ENCODE measurements around the gene IQSEC3.

The IQSEC3 gene

GRCh38 chr12:171743-172676, 105.4 kb downstream of the IQSEC3 start:
- Mint-ChIP-seq H3K4me3 (peak overlapping the region; percentile 26), H3K4me1 (peaks cover 93% of the 10 kb centered on the region), H3K36me3 (ENCODE audit: low read depth) (no peaks in the 10 kb centered on the region), H3K9me3 (no peaks in the 10 kb centered on the region), H3K27ac (peak overlapping the region; percentile 68), H3K27me3 (ENCODE audit: low read depth, poor library complexity) (peaks cover 20% of the 10 kb centered on the region)
- TF ChIP-seq, protein P1, sequence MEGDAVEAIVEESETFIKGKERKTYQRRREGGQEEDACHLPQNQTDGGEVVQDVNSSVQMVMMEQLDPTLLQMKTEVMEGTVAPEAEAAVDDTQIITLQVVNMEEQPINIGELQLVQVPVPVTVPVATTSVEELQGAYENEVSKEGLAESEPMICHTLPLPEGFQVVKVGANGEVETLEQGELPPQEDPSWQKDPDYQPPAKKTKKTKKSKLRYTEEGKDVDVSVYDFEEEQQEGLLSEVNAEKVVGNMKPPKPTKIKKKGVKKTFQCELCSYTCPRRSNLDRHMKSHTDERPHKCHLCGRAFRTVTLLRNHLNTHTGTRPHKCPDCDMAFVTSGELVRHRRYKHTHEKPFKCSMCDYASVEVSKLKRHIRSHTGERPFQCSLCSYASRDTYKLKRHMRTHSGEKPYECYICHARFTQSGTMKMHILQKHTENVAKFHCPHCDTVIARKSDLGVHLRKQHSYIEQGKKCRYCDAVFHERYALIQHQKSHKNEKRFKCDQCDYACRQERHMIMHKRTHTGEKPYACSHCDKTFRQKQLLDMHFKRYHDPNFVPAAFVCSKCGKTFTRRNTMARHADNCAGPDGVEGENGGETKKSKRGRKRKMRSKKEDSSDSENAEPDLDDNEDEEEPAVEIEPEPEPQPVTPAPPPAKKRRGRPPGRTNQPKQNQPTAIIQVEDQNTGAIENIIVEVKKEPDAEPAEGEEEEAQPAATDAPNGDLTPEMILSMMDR (IDR thresholded peaks at IDR 0.05), result no peak
- no peak for DNase-seq

DNA sequence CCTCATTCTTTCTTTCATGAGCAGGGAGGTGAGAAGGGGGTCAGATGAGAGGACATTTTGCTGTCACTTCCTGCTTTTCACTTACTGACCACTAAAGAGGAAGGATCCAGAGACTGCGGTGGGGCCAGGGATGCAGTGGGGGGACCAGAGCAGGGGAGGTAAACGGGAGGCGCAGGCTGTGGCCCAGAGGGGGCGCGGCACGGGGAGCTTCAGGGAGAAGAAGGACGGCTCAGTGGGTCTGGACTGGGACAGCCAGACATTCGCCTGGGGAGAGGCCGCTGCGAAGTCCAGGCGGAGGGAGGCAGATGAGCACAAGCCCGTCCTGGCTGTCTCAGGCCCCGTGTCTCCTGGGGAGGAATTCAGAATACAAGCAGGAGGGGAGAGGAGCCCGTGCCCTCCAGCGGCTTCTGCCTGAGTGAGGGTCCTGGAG, 106.2 kb downstream of the IQSEC3 start:
- Mint-ChIP-seq H3K27me3 (ENCODE audit: low read depth, poor library complexity) (peaks cover 20% of the 10 kb centered on the region), H3K27ac (peak overlapping the region; percentile 68), H3K36me3 (ENCODE audit: low read depth) (no peaks in the 10 kb centered on the region), H3K4me3 (peak overlapping the region; percentile 26), H3K9me3 (no peaks in the 10 kb centered on the region), H3K4me1 (peaks cover 88% of the 10 kb centered on the region)
- DNase-seq, result no peak
- TF ChIP-seq, protein P1 (IDR thresholded peaks at IDR 0.05), result no peak

DNA sequence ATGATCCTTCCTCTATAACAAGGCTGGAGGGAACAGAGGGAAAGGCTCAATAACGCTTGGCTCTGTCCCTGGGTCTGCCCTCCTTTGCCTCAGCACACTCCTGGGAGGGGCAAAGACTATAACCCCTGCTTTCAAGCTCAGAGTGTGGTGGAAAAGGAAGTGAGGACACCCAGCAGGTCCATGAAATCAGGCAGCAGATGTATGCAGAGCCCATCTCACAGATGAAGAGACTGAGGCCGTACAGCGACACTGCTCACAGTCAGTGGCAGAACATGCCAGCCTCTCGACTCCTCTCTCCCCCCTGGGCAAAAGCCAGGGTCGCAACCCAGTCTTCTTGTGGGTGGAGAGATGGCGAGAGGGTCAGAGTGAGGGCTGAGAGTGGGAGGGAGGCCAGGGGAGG, 107.6 kb downstream of the IQSEC3 start:
- DNase-seq, result no peak
- no peak overlapping the region for H3K4me3 Mint-ChIP-seq
- H3K9me3 Mint-ChIP-seq, result no peaks in the 10 kb centered on the region
- no peak overlapping the region for H3K27ac Mint-ChIP-seq
- peaks cover 88% of the 10 kb centered on the region for H3K4me1 Mint-ChIP-seq
- TF ChIP-seq, protein P1 (IDR thresholded peaks at IDR 0.05), result no peak
- H3K27me3 Mint-ChIP-seq (ENCODE audit: low read depth, poor library complexity), result peaks cover 32% of the 10 kb centered on the region
- H3K36me3 Mint-ChIP-seq (ENCODE audit: low read depth), result no peaks in the 10 kb centered on the region

DNA sequence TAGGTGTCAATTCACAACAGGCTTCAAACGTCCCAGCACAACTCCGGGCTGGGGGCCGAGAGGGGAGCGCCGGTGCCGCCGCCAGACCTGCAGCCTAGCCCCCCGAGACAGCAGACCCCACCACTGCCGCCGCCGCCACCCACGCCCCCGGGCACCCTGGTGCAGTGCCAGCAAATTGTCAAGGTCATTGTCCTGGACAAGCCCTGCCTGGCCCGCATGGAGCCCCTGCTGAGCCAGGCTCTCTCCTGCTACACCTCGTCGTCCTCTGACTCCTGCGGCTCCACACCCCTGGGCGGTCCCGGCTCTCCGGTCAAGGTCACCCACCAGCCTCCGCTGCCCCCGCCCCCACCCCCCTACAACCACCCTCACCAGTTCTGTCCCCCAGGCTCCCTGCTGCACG, 108.0 kb downstream of the IQSEC3 start:
- H3K27ac Mint-ChIP-seq, result no peak overlapping the region
- no peaks in the 10 kb centered on the region for H3K36me3 Mint-ChIP-seq (ENCODE audit: low read depth)
- no peaks in the 10 kb centered on the region for H3K9me3 Mint-ChIP-seq
- no peak overlapping the region for H3K4me3 Mint-ChIP-seq
- TF ChIP-seq, protein P1 (IDR thresholded peaks at IDR 0.05), result no peak
- peaks cover 30% of the 10 kb centered on the region for H3K27me3 Mint-ChIP-seq (ENCODE audit: low read depth, poor library complexity)
- DNase-seq, result no peak
- H3K4me1 Mint-ChIP-seq, result peaks cover 86% of the 10 kb centered on the region

DNA sequence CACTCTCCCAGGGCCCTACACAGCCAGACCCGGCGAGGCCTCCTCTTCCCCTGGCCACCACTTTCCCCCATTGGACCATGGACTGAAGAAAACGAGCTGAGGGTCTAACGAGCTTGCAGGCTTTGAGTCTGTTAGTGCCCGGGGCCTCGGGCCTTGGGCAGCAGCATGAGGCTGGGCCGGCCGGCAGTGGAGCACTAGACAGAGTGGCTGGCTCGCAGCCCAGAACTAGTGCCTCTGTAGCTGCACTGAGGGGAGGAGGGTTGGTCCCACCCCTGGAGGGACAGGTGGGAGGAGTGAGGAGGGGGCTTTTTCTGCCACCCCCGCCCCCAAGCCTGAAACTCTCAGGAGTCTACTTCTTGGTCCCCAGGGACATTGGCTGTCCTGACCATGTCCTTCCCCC, 108.7 kb downstream of the IQSEC3 start:
- H3K4me3 Mint-ChIP-seq, result no peak overlapping the region

More for the DNA sequence above, 108.7 kb downstream of the IQSEC3 start:
- Mint-ChIP-seq H3K27me3 (ENCODE audit: low read depth, poor library complexity) (peaks cover 35% of the 10 kb centered on the region), H3K9me3 (no peaks in the 10 kb centered on the region), H3K36me3 (ENCODE audit: low read depth) (no peaks in the 10 kb centered on the region), H3K27ac (no peak overlapping the region), H3K4me1 (peaks cover 86% of the 10 kb centered on the region)
- TF ChIP-seq, protein P1 (IDR thresholded peaks at IDR 0.05), result no peak
- DNase-seq, result no peak
